GM19467 (cell line): ENCODE data around the gene C19orf81.
"Not testable (repeated sequence)": the region's sequence is repeated elsewhere in the genome, so short reads cannot be mapped to it uniquely, and the experiment has no call there.

Experiments used
- ATAC-seq: cut with Tn5 transposase; IDR thresholded peaks from one replicate; pipeline ENCODE4 v1.9.1; 2021; ENCODE audit warnings: mild to moderate bottlenecking, moderate library complexity; ENCODE audit not compliant: unreplicated experiment

Gene C19orf81

GRCh38 chr19:50649433-50650391, at the start of gene C19orf81:
C19orf81 (plus strand) TSS chr19:50649445; CDS start chr19:50649445, 0 bp downstream.
- no peak for ATAC-seq

- ATAC-seq: no peak
Measured at GRCh38 chr19:50601407-50602088, 47.7 kb upstream of the C19orf81 start.

- no peak for ATAC-seq
Measured at GRCh38 chr19:50602089-50602422, 47.2 kb upstream of the C19orf81 start.

GRCh38 chr19:50602496-50602895, 46.7 kb upstream of the C19orf81 start:
- ATAC-seq: no peak

- ATAC-seq: no peak
Measured at GRCh38 chr19:50602935-50603334, 46.3 kb upstream of the C19orf81 start.

GRCh38 chr19:50604264-50605073, 44.8 kb upstream of the C19orf81 start:
- ATAC-seq: not testable (repeated sequence)

- not testable (repeated sequence) for ATAC-seq
Measured at GRCh38 chr19:50606059-50606836, 43.0 kb upstream of the C19orf81 start.

GRCh38 chr19:50607388-50607787, 41.9 kb upstream of the C19orf81 start:
- no peak for ATAC-seq

- no peak for ATAC-seq
Measured at GRCh38 chr19:50607874-50608785, 41.1 kb upstream of the C19orf81 start.

- ATAC-seq: not testable (repeated sequence)
Measured at GRCh38 chr19:50612504-50613404, 36.5 kb upstream of the C19orf81 start.

GRCh38 chr19:50618379-50618778, 30.9 kb upstream of the C19orf81 start:
- ATAC-seq: not testable (repeated sequence)

- ATAC-seq: not testable (repeated sequence)
Measured at GRCh38 chr19:50619184-50619583, 30.1 kb upstream of the C19orf81 start.

GRCh38 chr19:50620394-50620906, 28.8 kb upstream of the C19orf81 start:
- not testable (repeated sequence) for ATAC-seq

- no peak for ATAC-seq
Measured at GRCh38 chr19:50624949-50625600, 24.2 kb upstream of the C19orf81 start.

- no peak for ATAC-seq
Measured at GRCh38 chr19:50626011-50626410, 23.2 kb upstream of the C19orf81 start.

GRCh38 chr19:50626795-50627194, 22.4 kb upstream of the C19orf81 start:
- no peak for ATAC-seq

- no peak for ATAC-seq
Measured at GRCh38 chr19:50628146-50628545, 21.1 kb upstream of the C19orf81 start.

- no peak for ATAC-seq
Measured at GRCh38 chr19:50628551-50628950, 20.7 kb upstream of the C19orf81 start.
